H1 (cell line): Measurements from ENCODE around the gene OR8B3. TPM values are rescaled to one million over a fixed set of nuclear protein-coding genes. Genes with fewer than 3 reads are reported as not detected.

Experiments used
- CTCF ChIA-PET: fragments of 300-600 bp; sonication (Branson Sonifier 250); formaldehyde crosslinking; loops from one replicate; lab custom pipeline; 2021; ENCODE audit not compliant: partially characterized antibody; lab: Charles Lee
- POLR2A ChIA-PET: fragments of 300-600 bp; sonication (Branson Sonifier 250); formaldehyde crosslinking; loops from one replicate; lab custom pipeline; 2021; ENCODE audit warnings: inconsistent platforms; ENCODE audit not compliant: partially characterized antibody; lab: Charles Lee
- DNase-seq, 2 experiments: peaks; one replicate each; pipeline versions ENCODE4 v3.0.0 to v3.0.0-alpha.2; 2010 to 2022; ENCODE audit warnings: low spot score in 2 of 2, low read depth in 1 of 2, mixed read lengths in 1 of 2
- FAIRE-seq: peaks from 2 replicates; lab custom pipeline; 2011; peaks lifted over from hg19 to GRCh38; lab: Jason Lieb, UNC
- H2AFZ ChIP-seq: 2 replicates; pipeline ENCODE4 v1.8.1; 2012; ENCODE audit warnings: low read length, inconsistent platforms
- H2AK5ac ChIP-seq: 2 replicates; pipeline ENCODE4 v1.6.1; 2013; ENCODE audit warnings: low read depth, low read length
- H2BK120ac ChIP-seq: replicated peaks from 2 replicates; pipeline ENCODE3; 2013; ENCODE audit warnings: low read depth, low read length, inconsistent platforms
- H2BK12ac ChIP-seq: 2 replicates; pipeline ENCODE4 v1.6.1; 2013; ENCODE audit warnings: low read depth, low read length
- H2BK15ac ChIP-seq: 2 replicates; pipeline ENCODE4 v1.6.1; 2013; ENCODE audit warnings: low read length
- H2BK20ac ChIP-seq: 2 replicates; pipeline ENCODE4 v1.6.1; 2013; ENCODE audit warnings: low read length
- H2BK5ac ChIP-seq: 2 replicates; pipeline ENCODE4 v1.6.1; 2013; ENCODE audit warnings: low read depth, low read length
- H3K14ac ChIP-seq: 2 replicates; pipeline ENCODE4 v1.6.1; 2013; ENCODE audit warnings: inconsistent platforms; ENCODE audit not compliant: insufficient read length
- H3K18ac ChIP-seq: 2 replicates; pipeline ENCODE4 v1.6.1; 2013; ENCODE audit warnings: low read length; ENCODE audit errors: extremely low read depth
- H3K23ac ChIP-seq: 2 replicates; pipeline ENCODE4 v1.6.1; 2013; ENCODE audit warnings: inconsistent platforms; ENCODE audit not compliant: insufficient read length
- H3K23me2 ChIP-seq: 2 replicates; pipeline ENCODE4 v1.6.1; 2013; ENCODE audit warnings: low read depth, low read length
- H3K27ac ChIP-seq: 2 replicates; pipeline ENCODE4 v1.6.1; 2011; ENCODE audit warnings: low read depth, low read length, inconsistent platforms
- H3K27me3 ChIP-seq, 4 experiments: replicated peaks in 1 of 4; 1 replicate in 1 of 4; 2 replicates in 3 of 4; pipeline versions ENCODE4 v1.6.1 to v1.8.1; 2011 to 2013; ENCODE audit warnings: low read length in 3 of 4, mild to moderate bottlenecking in 3 of 4, inconsistent platforms in 2 of 4, mixed read lengths in 2 of 4, moderate library complexity in 1 of 4; ENCODE audit not compliant: control insufficient read depth in 3 of 4, insufficient read depth in 3 of 4; ENCODE audit errors: extremely low read depth in 1 of 4
- H3K36me3 ChIP-seq, 4 experiments: 2 replicates each; pipeline versions ENCODE4 v1.6.1 to v1.8.1; 2011 to 2013; ENCODE audit warnings: mild to moderate bottlenecking in 4 of 4, low read length in 3 of 4, moderate library complexity in 2 of 4, control low read depth in 1 of 4, inconsistent platforms in 1 of 4; ENCODE audit not compliant: insufficient read depth in 4 of 4, control insufficient read depth in 2 of 4
- H3K4ac ChIP-seq: replicated peaks from 2 replicates; pipeline ENCODE3; 2013; ENCODE audit warnings: low read length, low read depth, mixed read lengths, inconsistent platforms; ENCODE audit not compliant: insufficient read length
- H3K4me1 ChIP-seq, 4 experiments: replicated peaks in 1 of 4; 1 replicate in 1 of 4; 2 replicates in 3 of 4; pipeline versions ENCODE4 v1.6.1 to v1.8.1; 2011 to 2013; ENCODE audit warnings: low read length in 3 of 4, inconsistent platforms in 2 of 4, mixed read lengths in 1 of 4; ENCODE audit not compliant: insufficient read depth in 4 of 4, control insufficient read depth in 3 of 4
- H3K4me2 ChIP-seq, 2 experiments: 2 replicates each; pipeline versions ENCODE4 v1.6.1 to v1.8.1; 2011 to 2013; ENCODE audit warnings: low read depth in 2 of 2, low read length in 2 of 2, control low read depth in 1 of 2, inconsistent platforms in 1 of 2, mild to moderate bottlenecking in 1 of 2; ENCODE audit not compliant: insufficient read depth in 1 of 2
- H3K4me3 ChIP-seq, 4 experiments: fragments of 200-600, 300-600 bp in 1 of 4; sonication (generic), shearing (Covaris generic), sonication (Bioruptor Twin) in 1 of 4; 2 replicates each; pipeline versions ENCODE4 v1.5.1 to v1.8.1; 2011 to 2016; ENCODE audit warnings: low read length in 4 of 4, low read depth in 3 of 4, control low read depth in 2 of 4, inconsistent platforms in 2 of 4, mild to moderate bottlenecking in 2 of 4, mixed read lengths in 1 of 4, moderate library complexity in 1 of 4; ENCODE audit not compliant: insufficient read depth in 2 of 4; ENCODE audit errors: extremely low read depth in 1 of 4
- H3K56ac ChIP-seq: replicated peaks from 2 replicates; pipeline ENCODE3; 2013; ENCODE audit warnings: low read depth, mild to moderate bottlenecking, mixed read lengths, low read length, inconsistent platforms; ENCODE audit not compliant: insufficient read length
- H3K79me1 ChIP-seq: 2 replicates; pipeline ENCODE4 v1.6.1; 2013; ENCODE audit warnings: low read depth, low read length, control low read depth
- H3K79me2 ChIP-seq, 2 experiments: 2 replicates each; pipeline versions ENCODE4 v1.6.1 to v1.8.1; 2012 to 2013; ENCODE audit warnings: low read length in 2 of 2, mild to moderate bottlenecking in 2 of 2, inconsistent platforms in 1 of 2; ENCODE audit not compliant: insufficient read depth in 2 of 2, control insufficient read depth in 1 of 2
- H3K9ac ChIP-seq, 4 experiments: replicated peaks in 1 of 4; 1 replicate in 1 of 4; 2 replicates in 3 of 4; pipeline versions ENCODE4 v1.6.1 to v1.8.1; 2011 to 2013; ENCODE audit warnings: low read depth in 3 of 4, low read length in 3 of 4, control low read depth in 2 of 4, mild to moderate bottlenecking in 2 of 4, moderate library complexity in 2 of 4, inconsistent platforms in 1 of 4; ENCODE audit errors: extremely low read depth in 1 of 4
- H3K9me3 ChIP-seq, 2 experiments: 2 replicates each; pipeline versions ENCODE4 v1.6.1 to v1.8.1; 2012 to 2013; ENCODE audit warnings: mild to moderate bottlenecking in 2 of 2, moderate library complexity in 2 of 2, control low read depth in 1 of 2, inconsistent platforms in 1 of 2, low read depth in 1 of 2, low read length in 1 of 2, mixed read lengths in 1 of 2; ENCODE audit not compliant: insufficient read depth in 2 of 2
- H4K20me1 ChIP-seq, 2 experiments: replicated peaks in 1 of 2; 2 replicates each; pipeline versions ENCODE3 to v1.8.1; 2011 to 2013; ENCODE audit warnings: inconsistent platforms in 2 of 2, low read length in 2 of 2, mild to moderate bottlenecking in 1 of 2; ENCODE audit not compliant: insufficient read depth in 2 of 2, control insufficient read depth in 1 of 2
- H4K5ac ChIP-seq: 2 replicates; pipeline ENCODE4 v1.6.1; 2013; ENCODE audit warnings: low read length, low read depth, mixed read lengths, inconsistent platforms; ENCODE audit not compliant: insufficient read length
- H4K8ac ChIP-seq: 2 replicates; pipeline ENCODE4 v1.8.0; 2013; ENCODE audit warnings: mild to moderate bottlenecking, moderate library complexity, low read length, inconsistent platforms; ENCODE audit not compliant: insufficient read depth; ENCODE audit errors: extremely low read depth
- H4K91ac ChIP-seq: replicated peaks from 2 replicates; pipeline ENCODE3; 2013; ENCODE audit warnings: low read length, mixed read lengths, inconsistent platforms; ENCODE audit not compliant: insufficient read length
- CHD1 ChIP-seq: IDR thresholded peaks from 2 replicates; pipeline ENCODE4 v1.6.1; 2012; ENCODE audit warnings: low read depth, low read length, improper control_type of control experiment
- EP300 ChIP-seq, 2 experiments: IDR thresholded peaks; 1 replicate in 1 of 2; 2 replicates in 1 of 2; pipeline ENCODE4 v1.6.1; 2011 to 2012; ENCODE audit warnings: low read depth in 2 of 2, low read length in 2 of 2, mild to moderate bottlenecking in 2 of 2, borderline replicate concordance in 1 of 2, inconsistent platforms in 1 of 2, moderate library complexity in 1 of 2
- EZH2 ChIP-seq: fragments of 200-600 bp; sonication (generic); IDR thresholded peaks from 2 replicates; pipeline ENCODE4 v1.7.1; 2012; ENCODE audit warnings: low read depth, mild to moderate bottlenecking, moderate library complexity, low read length, inconsistent platforms; ENCODE audit not compliant: severe bottlenecking
- HDAC2 ChIP-seq, 2 experiments: fragments of 300-600 bp in 1 of 2; sonication (generic) in 1 of 2; IDR thresholded peaks; 2 replicates each; pipeline ENCODE4 v1.6.1; 2011 to 2012; ENCODE audit warnings: low read depth in 2 of 2, low read length in 2 of 2, mild to moderate bottlenecking in 2 of 2, moderate library complexity in 2 of 2, borderline replicate concordance in 1 of 2, inconsistent platforms in 1 of 2
- PHF8 ChIP-seq: fragments of 200-600 bp; sonication (generic); conservative IDR thresholded peaks from 2 replicates; pipeline ENCODE4 v1.7.1; 2012; ENCODE audit warnings: low read depth, mild to moderate bottlenecking, inconsistent platforms, low read length, moderate library complexity
- POLR2A ChIP-seq, 2 experiments: IDR thresholded peaks; 1 replicate in 1 of 2; 2 replicates in 1 of 2; pipeline ENCODE4 v1.6.1; 2011; ENCODE audit warnings: low read depth in 2 of 2, low read length in 2 of 2, mild to moderate bottlenecking in 2 of 2; ENCODE audit errors: control extremely low read depth in 1 of 2
- POLR2AphosphoS5 ChIP-seq: IDR thresholded peaks from 2 replicates; pipeline ENCODE4 v1.6.1; 2011; ENCODE audit warnings: low read depth, low read length
- RFX5 ChIP-seq: IDR thresholded peaks from 2 replicates; pipeline ENCODE4 v1.6.1; 2011; ENCODE audit warnings: low read depth, low read length, improper control_type of control experiment, borderline replicate concordance
- SP1 ChIP-seq: IDR thresholded peaks from 2 replicates; pipeline ENCODE4 v1.6.1; 2011; ENCODE audit warnings: low read depth, low read length
- SP2 ChIP-seq: IDR thresholded peaks from 2 replicates; pipeline ENCODE4 v1.6.1; 2012; ENCODE audit warnings: mild to moderate bottlenecking, low read length, inconsistent platforms
- TCF12 ChIP-seq: IDR thresholded peaks from 2 replicates; pipeline ENCODE4 v1.6.1; 2011; ENCODE audit warnings: low read depth, mild to moderate bottlenecking, low read length
- WGBS, 2 experiments: shearing (Covaris generic) in 1 of 2; methylation state at CpG; one replicate each; pipeline versions ENCODE4 v1.1.6 to v1.1.7; 2013 to 2015; ENCODE audit warnings: low lambda C conversion rate in 2 of 2, mixed read lengths in 2 of 2, inconsistent platforms in 1 of 2, low coverage in 1 of 2, missing lambda C conversion rate in 1 of 2; ENCODE audit not compliant: insufficient replicate concordance in 2 of 2, insufficient coverage in 1 of 2, insufficient read length in 1 of 2; ENCODE audit errors: extremely low coverage in 1 of 2, missing lambda C conversion rate in 1 of 2; 5-methylcytosine and 5-hydroxymethylcytosine counted together
- polyA plus RNA-seq, 7 experiments: library from polyadenylated mRNA; depleted of rRNA in 3 of 7; stranded (reverse) in 5 of 7; unstranded in 2 of 7; fragments of >200 nt in 5 of 7; fragments of 200-250 nt in 2 of 7; gene quantifications; 1 replicate in 5 of 7; 2 replicates in 1 of 7; 4 replicates in 1 of 7; pipeline versions ENCODE4 v1.2.1 to v1.2.3, GENCODE V29; 2011 to 2013; ENCODE audit warnings: missing spikeins in 2 of 7, mixed read lengths in 2 of 7
- total RNA-seq: library from RNA; stranded (reverse); fragmentation: NEBNext Ultra II Directional; extraction: Animal tissue kit (Norgen Biotek cat#: 25700); gene quantifications from 2 replicates; pipeline ENCODE4 v1.2.1, GENCODE V29; 2021
- TF ChIP-seq, protein P1 (sequence below): IDR thresholded peaks from 2 replicates; pipeline ENCODE4 v1.6.1; 2011; ENCODE audit warnings: low read length, improper control_type of control experiment
- TF ChIP-seq, protein P2 (sequence below): IDR thresholded peaks from 2 replicates; pipeline ENCODE4 v1.6.1; 2012; ENCODE audit warnings: inconsistent platforms

OR8B3 gene
- total and polyA plus RNA-seq, 2 of the 8 experiments (the other 6 are each of a cell fraction or from before 2014, with no cell fraction given), result not detected

DNA sequence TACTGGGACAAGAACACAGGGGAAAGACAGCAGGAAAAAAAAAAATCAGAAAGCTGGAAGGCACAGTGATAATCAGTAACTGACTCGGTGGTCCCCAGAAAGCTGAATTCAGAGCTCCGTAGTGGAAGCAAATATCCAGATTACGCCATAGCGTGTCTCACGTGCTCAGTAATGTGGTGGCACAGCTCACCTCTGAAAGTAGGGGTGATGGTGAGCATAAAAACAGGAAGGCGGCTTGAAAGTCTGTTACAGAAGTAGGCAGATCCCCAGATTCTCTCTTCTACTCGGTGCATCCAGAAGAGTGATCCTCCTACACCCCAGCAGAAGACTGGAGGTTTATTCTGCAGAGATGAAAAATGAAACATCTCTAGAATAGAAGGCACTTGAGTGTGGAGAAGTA, 11.1 kb upstream of the OR8B3 start:
- CTCF ChIA-PET, result interaction anchor here (1.3 kb wide), 1 partner anchor 126 kb away, joined by 4 read pairs; no protein-coding TSS in a partner anchor
- no peak overlapping the region for H2BK5ac ChIP-seq
- no peaks in the 10 kb centered on the region for H3K36me3 ChIP-seq
- no peak overlapping the region for H2AFZ ChIP-seq
- H2BK20ac ChIP-seq, result no peak overlapping the region
- no peak overlapping the region for H3K4ac ChIP-seq
- no peaks in the 10 kb centered on the region for H3K23me2 ChIP-seq
- no peak overlapping the region for H4K91ac ChIP-seq
- no peak overlapping the region for H2AK5ac ChIP-seq
- no peak overlapping the region for H2BK15ac ChIP-seq
- no peaks in the 10 kb centered on the region for H4K20me1 ChIP-seq
- no peak overlapping the region for H3K18ac ChIP-seq
- H3K79me2 ChIP-seq, result no peaks in the 10 kb centered on the region
- H3K14ac ChIP-seq, result no peak overlapping the region
- no peak for TF ChIP-seq POLR2AphosphoS5
- TF ChIP-seq SP1, result no peak
- TF ChIP-seq, protein P1, sequence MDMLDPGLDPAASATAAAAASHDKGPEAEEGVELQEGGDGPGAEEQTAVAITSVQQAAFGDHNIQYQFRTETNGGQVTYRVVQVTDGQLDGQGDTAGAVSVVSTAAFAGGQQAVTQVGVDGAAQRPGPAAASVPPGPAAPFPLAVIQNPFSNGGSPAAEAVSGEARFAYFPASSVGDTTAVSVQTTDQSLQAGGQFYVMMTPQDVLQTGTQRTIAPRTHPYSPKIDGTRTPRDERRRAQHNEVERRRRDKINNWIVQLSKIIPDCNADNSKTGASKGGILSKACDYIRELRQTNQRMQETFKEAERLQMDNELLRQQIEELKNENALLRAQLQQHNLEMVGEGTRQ, result no peak
- no peak for TF ChIP-seq RFX5
- no peak for TF ChIP-seq PHF8
- TF ChIP-seq, protein P2, sequence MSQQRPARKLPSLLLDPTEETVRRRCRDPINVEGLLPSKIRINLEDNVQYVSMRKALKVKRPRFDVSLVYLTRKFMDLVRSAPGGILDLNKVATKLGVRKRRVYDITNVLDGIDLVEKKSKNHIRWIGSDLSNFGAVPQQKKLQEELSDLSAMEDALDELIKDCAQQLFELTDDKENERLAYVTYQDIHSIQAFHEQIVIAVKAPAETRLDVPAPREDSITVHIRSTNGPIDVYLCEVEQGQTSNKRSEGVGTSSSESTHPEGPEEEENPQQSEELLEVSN, result no peak
- TF ChIP-seq HDAC2 (IDR thresholded peaks at IDR 0.05; ENCODE audit: borderline replicate concordance in 1 of 2, low read depth in 2 of 2, low read length in 2 of 2), result no peak
- TF ChIP-seq EP300 (IDR thresholded peaks at IDR 0.05; ENCODE audit: borderline replicate concordance in 1 of 2, low read depth in 2 of 2, low read length in 2 of 2), result no peak
- no peak for TF ChIP-seq POLR2A (IDR thresholded peaks at IDR 0.05; ENCODE audit: control extremely low read depth in 1 of 2, low read depth in 2 of 2, low read length in 2 of 2)
- TF ChIP-seq SP2, result no peak
- TF ChIP-seq TCF12, result no peak
- TF ChIP-seq CHD1, result no peak
- no peak for TF ChIP-seq EZH2
- TF ChIP-seq, all 59 proteins: peak for 0
- FAIRE-seq (no peak), DNase-seq (no peak)
- Histone ChIP-seq H3K27me3 (no peaks in the 10 kb centered on the region), H4K5ac (no peak overlapping the region), H4K8ac (no peak overlapping the region), H3K79me1 (no peaks in the 10 kb centered on the region), H3K9ac (no peak overlapping the region), H3K23ac (no peak overlapping the region), H3K27ac (no peak overlapping the region), H3K4me2 (no peak overlapping the region), H3K4me1 (no peaks in the 10 kb centered on the region), H2BK12ac (no peak overlapping the region), H3K4me3 (no peak overlapping the region), H3K9me3 (no peaks in the 10 kb centered on the region), H3K56ac (no peak overlapping the region), H2BK120ac (no peak overlapping the region)
- 95% methylated on average over 7 of the region's 7 CpGs; no CpG with 5 or more reads in 1 of the 2 experiments for WGBS, 2 experiments
- POLR2A ChIA-PET, result interaction anchor here (0.6 kb wide), 1 partner anchor 223 kb away, joined by 3 read pairs; no protein-coding TSS in a partner anchor
